ENCODE measurements around the gene MICOS13.

DNA sequence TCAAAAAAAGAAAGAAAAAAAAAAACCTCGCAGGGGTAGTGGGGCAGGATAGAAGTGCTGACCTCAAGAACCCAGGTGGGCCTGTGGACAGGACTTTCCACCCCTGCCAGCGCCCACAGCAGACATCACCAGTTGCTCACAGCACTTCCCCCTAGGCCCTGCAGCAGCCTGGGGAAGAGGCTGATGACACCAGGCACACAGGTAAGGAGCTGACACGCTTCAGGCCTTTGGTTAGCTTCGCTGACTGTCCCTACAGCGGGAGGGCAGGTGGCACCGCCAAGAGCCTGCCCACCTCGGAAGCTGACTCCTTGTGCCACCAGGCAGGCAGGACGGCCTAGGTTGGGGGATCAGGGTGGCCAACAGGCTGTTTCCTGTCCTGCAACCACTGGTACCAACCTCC, 30.7 kb upstream of the MICOS13 start:
- TF ChIP-seq POLR2AphosphoS5 (IDR thresholded peaks at IDR 0.05) (no peak), POLR2A (IDR thresholded peaks at IDR 0.05) (no peak)
